AG04449 (cell line): ENCODE data around the gene SLC25A19.
A peak's percentile ranks its signal among the peaks of the same experiment; 100 is the strongest.
"Not testable (repeated sequence)": the region's sequence is repeated elsewhere in the genome, so short reads cannot be mapped to it uniquely, and the experiment has no call there.

Source experiments
- CTCF ChIA-PET: fragments of 350-600 bp; formaldehyde crosslinking; extraction: SDS; loops from one replicate; lab custom pipeline; 2021; ENCODE audit warnings: antibody characterized with exemption; lab: Yijun Ruan, JAX
- POLR2A ChIA-PET: fragments of 400-600, 350-600 bp; formaldehyde crosslinking; extraction: SDS; loops from one replicate; lab custom pipeline; 2020; ENCODE audit warnings: antibody characterized with exemption, inconsistent platforms; lab: Yijun Ruan, JAX
- DNase-seq: peaks from one replicate; pipeline ENCODE4 v3.0.0-alpha.2; 2010; ENCODE audit warnings: low read depth, low spot score
- H3K4me3 ChIP-seq: 2 replicates; pipeline ENCODE4 v1.5.1; 2011; ENCODE audit warnings: low read depth, mild to moderate bottlenecking, control low read depth, low read length
- TF ChIP-seq, protein P1 (sequence below): IDR thresholded peaks from one replicate; pipeline ENCODE4 v1.5.1; 2011; ENCODE audit warnings: mild to moderate bottlenecking, moderate library complexity, low read length, control low read depth, inconsistent platforms; ENCODE audit not compliant: insufficient read depth; ENCODE audit errors: missing control alignments

Gene SLC25A19

GRCh38 chr17:75300280-75300679 lies 11.0 kb upstream of the SLC25A19 start:
- DNase-seq = no peak
- no peak overlapping the region for H3K4me3 ChIP-seq
- TF ChIP-seq, protein P1, sequence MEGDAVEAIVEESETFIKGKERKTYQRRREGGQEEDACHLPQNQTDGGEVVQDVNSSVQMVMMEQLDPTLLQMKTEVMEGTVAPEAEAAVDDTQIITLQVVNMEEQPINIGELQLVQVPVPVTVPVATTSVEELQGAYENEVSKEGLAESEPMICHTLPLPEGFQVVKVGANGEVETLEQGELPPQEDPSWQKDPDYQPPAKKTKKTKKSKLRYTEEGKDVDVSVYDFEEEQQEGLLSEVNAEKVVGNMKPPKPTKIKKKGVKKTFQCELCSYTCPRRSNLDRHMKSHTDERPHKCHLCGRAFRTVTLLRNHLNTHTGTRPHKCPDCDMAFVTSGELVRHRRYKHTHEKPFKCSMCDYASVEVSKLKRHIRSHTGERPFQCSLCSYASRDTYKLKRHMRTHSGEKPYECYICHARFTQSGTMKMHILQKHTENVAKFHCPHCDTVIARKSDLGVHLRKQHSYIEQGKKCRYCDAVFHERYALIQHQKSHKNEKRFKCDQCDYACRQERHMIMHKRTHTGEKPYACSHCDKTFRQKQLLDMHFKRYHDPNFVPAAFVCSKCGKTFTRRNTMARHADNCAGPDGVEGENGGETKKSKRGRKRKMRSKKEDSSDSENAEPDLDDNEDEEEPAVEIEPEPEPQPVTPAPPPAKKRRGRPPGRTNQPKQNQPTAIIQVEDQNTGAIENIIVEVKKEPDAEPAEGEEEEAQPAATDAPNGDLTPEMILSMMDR = no peak
- POLR2A ChIA-PET = no interaction called here
- CTCF ChIA-PET = interaction anchor here (9.2 kb wide), 1 partner anchor 22 kb away, joined by 46 read pairs; no protein-coding TSS in a partner anchor

DNA sequence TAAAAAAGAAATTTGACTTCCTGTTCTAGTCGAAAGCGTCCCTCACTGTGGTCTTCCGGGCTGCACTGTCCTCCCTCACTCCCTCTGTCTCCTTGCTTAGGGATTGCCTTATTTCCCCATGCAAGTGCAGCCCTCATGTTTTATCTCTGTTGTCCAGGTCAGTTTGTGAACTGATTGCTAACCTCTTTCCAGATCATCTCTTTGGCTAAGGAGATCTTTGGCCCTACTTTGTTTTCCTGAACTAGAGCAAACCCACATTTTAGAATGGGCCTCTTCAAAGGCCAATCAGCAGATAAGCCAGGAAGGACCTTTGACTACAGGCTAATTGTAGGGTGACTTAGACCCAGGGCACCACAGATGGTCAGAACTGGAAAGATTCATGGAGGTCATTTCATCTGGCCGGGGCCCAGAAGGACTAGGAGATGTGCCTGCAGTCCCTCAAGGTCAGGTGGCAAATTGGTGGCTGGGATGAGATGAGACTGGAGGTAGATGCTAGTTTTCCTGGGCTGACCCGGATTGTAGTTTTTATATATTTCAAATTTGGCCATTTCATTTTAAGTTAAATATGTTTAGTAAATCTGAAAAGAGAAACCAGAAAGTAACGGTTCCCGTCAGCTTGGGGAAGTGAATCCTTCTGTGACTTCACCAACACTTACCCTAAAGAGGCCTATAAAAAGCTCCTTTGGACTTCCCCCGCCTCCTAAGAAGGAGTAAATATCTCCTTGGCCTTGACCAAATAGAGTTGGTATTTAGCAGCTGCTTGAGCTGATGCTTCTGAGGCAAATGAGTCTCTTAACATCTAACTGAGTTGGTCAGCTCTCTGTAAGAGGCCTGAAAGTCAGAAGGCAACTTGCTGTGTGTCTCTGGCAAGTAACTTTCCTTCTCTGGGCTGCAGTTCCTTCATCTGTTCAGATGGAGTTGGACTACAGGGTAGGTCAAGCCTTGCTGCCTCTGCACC lies 6.2 kb upstream of the SLC25A19 start:
- ChIA-PET POLR2A (interaction anchor here (0.6 kb wide), 1 partner anchor 9 kb away, joined by 3 read pairs; no protein-coding TSS in a partner anchor), CTCF (interaction anchor here (1.1 to 9.2 kb wide), 4 partner anchors 24 to 117 kb away, joined by 3 to 46 read pairs (median 6); partner anchors contain the start of gene MIF4GD)
- no peak overlapping the region for H3K4me3 ChIP-seq
- TF ChIP-seq, protein P1 = no peak
- DNase-seq = no peak

DNA sequence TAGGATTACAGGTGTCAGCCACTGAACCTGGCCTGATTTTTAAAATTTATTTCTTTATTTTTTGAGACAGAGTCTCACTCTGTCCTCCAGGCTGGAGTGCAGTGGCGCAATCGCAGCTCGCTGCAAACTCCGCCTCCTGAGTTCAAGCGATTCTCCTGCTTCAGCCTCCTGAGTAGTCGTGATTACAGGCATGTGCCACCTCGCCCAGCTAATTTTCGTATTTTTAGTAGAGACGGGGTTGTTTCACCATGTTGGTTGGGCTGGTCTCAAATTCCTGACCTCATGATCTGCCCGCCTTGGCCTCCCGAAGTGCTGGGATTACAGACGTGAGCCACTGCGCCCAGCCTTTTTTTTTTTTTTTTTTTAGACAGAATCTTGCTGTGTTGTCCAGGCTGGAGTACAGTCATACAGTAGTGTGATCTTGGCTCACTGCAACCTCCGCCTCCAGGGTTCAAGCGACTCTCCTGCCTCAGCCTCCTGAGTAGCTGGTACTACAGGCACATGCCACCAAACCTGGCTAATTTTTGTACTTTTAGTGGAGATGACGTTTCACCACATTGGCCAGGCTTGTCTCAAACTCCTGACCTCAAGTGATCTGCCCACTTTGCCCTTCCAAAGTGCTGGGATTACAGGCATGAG lies 3.7 kb upstream of the SLC25A19 start:
- DNase-seq, H3K4me3 ChIP-seq, POLR2A ChIA-PET: not testable (repeated sequence)
- CTCF ChIA-PET = interaction anchor here (5.7 kb wide), 1 partner anchor 21 kb away, joined by 54 read pairs; the partner anchor contains the start of gene MIF4GD

- DNase-seq = no peak
- TF ChIP-seq, protein P1 = no peak
- CTCF ChIA-PET = interaction anchor here (0.9 to 5.7 kb wide), 7 partner anchors 18 to 122 kb away, joined by 4 to 54 read pairs (median 6); partner anchors contain the start of gene MIF4GD
- POLR2A ChIA-PET = interaction anchor here (0.6 to 1.4 kb wide), 10 partner anchors 12 to 133 kb away, joined by 3 to 23 read pairs (median 4); partner anchors contain the start of genes GGA3, GRB2, MIF4GD and MRPS7
- peak overlapping the region; percentile 90 for H3K4me3 ChIP-seq
Observed at GRCh38 chr17:75289832-75290337, 652 bp upstream of the SLC25A19 start.

GRCh38 chr17:75288770-75289114 lies 491 bp downstream of the SLC25A19 start:
- no peak for DNase-seq
- ChIA-PET CTCF (interaction anchor here (0.9 to 5.7 kb wide), 6 partner anchors 17 to 123 kb away, joined by 5 to 54 read pairs (median 6); partner anchors contain the start of gene MIF4GD), POLR2A (interaction anchor here (0.7 to 1.4 kb wide), 7 partner anchors 11 to 167 kb away, joined by 3 to 23 read pairs (median 8); partner anchors contain the start of genes GGA3, GRB2, MIF4GD and MRPS7)
- H3K4me3 ChIP-seq = peak overlapping the region; percentile 92
- TF ChIP-seq, protein P1 = no peak

GRCh38 chr17:75288359-75288758 lies 874 bp downstream of the SLC25A19 start:
- DNase-seq = no peak
- peak overlapping the region; percentile 92 for H3K4me3 ChIP-seq
- CTCF ChIA-PET = interaction anchor here (1.2 to 5.7 kb wide), 4 partner anchors 17 to 115 kb away, joined by 5 to 54 read pairs (median 11); partner anchors contain the start of gene MIF4GD
- POLR2A ChIA-PET = interaction anchor here (0.8 kb wide), 1 partner anchor 168 kb away, joined by 4 read pairs; the partner anchor contains the start of gene TMEM94
- TF ChIP-seq, protein P1 = no peak
